A673 (cell line): ENCODE data around the gene SEL1L. TPM values are rescaled to one million over a fixed set of nuclear protein-coding genes. Genes with fewer than 3 reads are reported as not detected.
"Not testable (repeated sequence)": the region's sequence is repeated elsewhere in the genome, so short reads cannot be mapped to it uniquely, and the experiment has no call there.

Source experiments
- BruUV-seq: library from RNA; stranded (reverse); fragments of 400-500 nt; replicated peaks from 2 replicates; lab custom pipeline; 2021; lab: Mats Ljungman, UMichigan
- CTCF ChIA-PET: fragments of 300-600 bp; sonication (Branson Sonifier 250); formaldehyde crosslinking; loops from one replicate; lab custom pipeline; 2022; ENCODE audit warnings: antibody characterized with exemption; lab: Charles Lee
- POLR2A ChIA-PET: fragments of 300-600 bp; sonication (Branson Sonifier 250); formaldehyde crosslinking; loops from one replicate; lab custom pipeline; 2022; ENCODE audit warnings: antibody characterized with exemption; ENCODE audit not compliant: low non-redundant PET; lab: Charles Lee
- DNase-seq: peaks from one replicate; pipeline ENCODE4 v3.0.0-alpha.2; 2015; ENCODE audit warnings: low spot score
- H3K27ac ChIP-seq: fragments of 200-600 bp; sonication (generic); 2 replicates; pipeline ENCODE4 v1.5.1; 2016; ENCODE audit warnings: mixed run types, low read depth, mild to moderate bottlenecking, mixed read lengths, antibody characterized with exemption, low read length; ENCODE audit not compliant: poor library complexity, severe bottlenecking
- H3K27me3 ChIP-seq: fragments of 200-600 bp; sonication (generic); replicated peaks from 2 replicates; pipeline ENCODE4 v1.6.1; 2017; ENCODE audit warnings: mixed run types, low read depth, mild to moderate bottlenecking, mixed read lengths, antibody characterized with exemption, low read length; ENCODE audit not compliant: insufficient read depth, poor library complexity
- H3K36me3 ChIP-seq: fragments of 200-600 bp; sonication (generic); 2 replicates; pipeline ENCODE4 v1.6.1; 2016; ENCODE audit warnings: mixed run types, mild to moderate bottlenecking, mixed read lengths, antibody characterized with exemption, low read length; ENCODE audit not compliant: insufficient read depth, poor library complexity, severe bottlenecking
- H3K4me1 ChIP-seq: fragments of 200-600 bp; sonication (generic); 2 replicates; pipeline ENCODE4 v1.6.1; 2017; ENCODE audit warnings: mixed run types, mild to moderate bottlenecking, mixed read lengths, antibody characterized with exemption, low read length; ENCODE audit not compliant: insufficient read depth, poor library complexity, severe bottlenecking
- H3K4me3 ChIP-seq: fragments of 200-600 bp; sonication (generic); 2 replicates; pipeline ENCODE4 v1.5.1; 2016; ENCODE audit warnings: low read depth, mixed run types, mild to moderate bottlenecking, mixed read lengths, low read length; ENCODE audit not compliant: poor library complexity, severe bottlenecking
- H3K9me3 ChIP-seq: fragments of 200-600 bp; sonication (generic); 2 replicates; pipeline ENCODE4 v1.6.1; 2016; ENCODE audit warnings: mixed run types, low read depth, mild to moderate bottlenecking, mixed read lengths, antibody characterized with exemption, low read length; ENCODE audit not compliant: poor library complexity, severe bottlenecking
- EZH2 ChIP-seq: fragments of 200-600 bp; sonication (generic); IDR thresholded peaks from 2 replicates; pipeline ENCODE4 v1.6.1; 2017; ENCODE audit warnings: borderline replicate concordance, low read depth, mild to moderate bottlenecking, mixed read lengths, antibody characterized with exemption, low read length; ENCODE audit not compliant: poor library complexity, severe bottlenecking
- intact Hi-C: fragments of 100-400 bp; cut with micrococcal nuclease; formaldehyde crosslinking; loops from one replicate; pipeline ENCODE4 v1.10.0; 2022; ENCODE audit not compliant: unreplicated experiment
- total RNA-seq: library from RNA; stranded (reverse); gene quantifications from 2 replicates; pipeline ENCODE4 v1.2.3, GENCODE V29; 2021
- TF ChIP-seq, protein P1 (sequence below): fragments of 300-800, 200-600 bp; sonication (generic); conservative IDR thresholded peaks from 2 replicates; pipeline ENCODE4 v1.5.1; 2017; ENCODE audit warnings: low read depth, mild to moderate bottlenecking, antibody characterized with exemption, low read length, moderate library complexity, mixed read lengths

SEL1L gene
- total RNA-seq, 1 experiment from 2014 or later: 52.5 TPM

- Histone ChIP-seq H3K4me1 (no peaks in the 10 kb centered on the region), H3K27ac (no peak overlapping the region), H3K4me3 (no peak overlapping the region), H3K27me3 (no peaks in the 10 kb centered on the region), H3K36me3 (peaks cover 14% of the 10 kb centered on the region), H3K9me3 (no peaks in the 10 kb centered on the region)
- ChIA-PET POLR2A (interaction anchor here (0.6 kb wide), 1 partner anchor 494 kb away, joined by 7 read pairs; no protein-coding TSS in a partner anchor), CTCF (no interaction called here)
- no TSS peak for BruUV-seq
- DNase-seq: no peak
- TF ChIP-seq, protein P1, sequence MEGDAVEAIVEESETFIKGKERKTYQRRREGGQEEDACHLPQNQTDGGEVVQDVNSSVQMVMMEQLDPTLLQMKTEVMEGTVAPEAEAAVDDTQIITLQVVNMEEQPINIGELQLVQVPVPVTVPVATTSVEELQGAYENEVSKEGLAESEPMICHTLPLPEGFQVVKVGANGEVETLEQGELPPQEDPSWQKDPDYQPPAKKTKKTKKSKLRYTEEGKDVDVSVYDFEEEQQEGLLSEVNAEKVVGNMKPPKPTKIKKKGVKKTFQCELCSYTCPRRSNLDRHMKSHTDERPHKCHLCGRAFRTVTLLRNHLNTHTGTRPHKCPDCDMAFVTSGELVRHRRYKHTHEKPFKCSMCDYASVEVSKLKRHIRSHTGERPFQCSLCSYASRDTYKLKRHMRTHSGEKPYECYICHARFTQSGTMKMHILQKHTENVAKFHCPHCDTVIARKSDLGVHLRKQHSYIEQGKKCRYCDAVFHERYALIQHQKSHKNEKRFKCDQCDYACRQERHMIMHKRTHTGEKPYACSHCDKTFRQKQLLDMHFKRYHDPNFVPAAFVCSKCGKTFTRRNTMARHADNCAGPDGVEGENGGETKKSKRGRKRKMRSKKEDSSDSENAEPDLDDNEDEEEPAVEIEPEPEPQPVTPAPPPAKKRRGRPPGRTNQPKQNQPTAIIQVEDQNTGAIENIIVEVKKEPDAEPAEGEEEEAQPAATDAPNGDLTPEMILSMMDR: no peak
- no peak for TF ChIP-seq EZH2
- intact Hi-C loops: no loop called here
These were observed 62.6 kb downstream of the SEL1L start for GRCh38 chr14:81471062-81471461.

GRCh38 chr14:81470557-81470826, 63.2 kb downstream of the SEL1L start:
- not testable (repeated sequence) for BruUV-seq, H3K4me1 ChIP-seq

DNA sequence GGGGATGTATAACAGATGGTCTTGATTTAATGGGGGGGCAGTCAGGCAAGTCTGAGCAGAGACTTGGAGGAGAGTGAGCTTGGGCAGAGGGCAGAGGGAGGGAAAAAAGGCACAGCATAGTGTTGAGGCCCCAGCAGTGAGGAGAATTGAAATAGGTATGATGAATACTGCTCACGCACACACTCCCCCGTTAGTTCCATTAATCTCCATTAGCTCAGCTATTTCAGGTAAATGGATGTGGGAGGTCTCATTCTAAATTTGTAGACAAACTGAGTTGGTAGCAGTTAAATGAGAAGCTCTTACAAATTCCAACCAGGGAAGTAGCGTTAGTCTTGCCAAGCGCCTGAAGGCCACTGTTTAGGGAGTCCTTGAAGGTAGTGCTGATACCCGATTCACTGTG, 66.8 kb downstream of the SEL1L start:
- H3K36me3 ChIP-seq: no peaks in the 10 kb centered on the region
- no peaks in the 10 kb centered on the region for H3K4me1 ChIP-seq
- H3K4me3 ChIP-seq: no peak overlapping the region
- CTCF ChIA-PET: no interaction called here
- no peak overlapping the region for H3K27ac ChIP-seq
- BruUV-seq: no TSS peak
- TF ChIP-seq, protein P1: no peak
- no peak for TF ChIP-seq EZH2
- POLR2A ChIA-PET: no interaction called here
- no peaks in the 10 kb centered on the region for H3K27me3 ChIP-seq
- intact Hi-C loops: loop anchor here (10.0 kb wide), 2 partner anchors 282 to 512 kb away; partner anchors contain the start of gene TSHR
- no peaks in the 10 kb centered on the region for H3K9me3 ChIP-seq
- no peak for DNase-seq

More at GRCh38 chr14:81470557-81470826, 63.2 kb downstream of the SEL1L start:
- DNase-seq, H3K27ac ChIP-seq, CTCF ChIA-PET, intact Hi-C loops, H3K27me3 ChIP-seq, POLR2A ChIA-PET, H3K9me3 ChIP-seq, H3K4me3 ChIP-seq, H3K36me3 ChIP-seq: not testable (repeated sequence)

DNA sequence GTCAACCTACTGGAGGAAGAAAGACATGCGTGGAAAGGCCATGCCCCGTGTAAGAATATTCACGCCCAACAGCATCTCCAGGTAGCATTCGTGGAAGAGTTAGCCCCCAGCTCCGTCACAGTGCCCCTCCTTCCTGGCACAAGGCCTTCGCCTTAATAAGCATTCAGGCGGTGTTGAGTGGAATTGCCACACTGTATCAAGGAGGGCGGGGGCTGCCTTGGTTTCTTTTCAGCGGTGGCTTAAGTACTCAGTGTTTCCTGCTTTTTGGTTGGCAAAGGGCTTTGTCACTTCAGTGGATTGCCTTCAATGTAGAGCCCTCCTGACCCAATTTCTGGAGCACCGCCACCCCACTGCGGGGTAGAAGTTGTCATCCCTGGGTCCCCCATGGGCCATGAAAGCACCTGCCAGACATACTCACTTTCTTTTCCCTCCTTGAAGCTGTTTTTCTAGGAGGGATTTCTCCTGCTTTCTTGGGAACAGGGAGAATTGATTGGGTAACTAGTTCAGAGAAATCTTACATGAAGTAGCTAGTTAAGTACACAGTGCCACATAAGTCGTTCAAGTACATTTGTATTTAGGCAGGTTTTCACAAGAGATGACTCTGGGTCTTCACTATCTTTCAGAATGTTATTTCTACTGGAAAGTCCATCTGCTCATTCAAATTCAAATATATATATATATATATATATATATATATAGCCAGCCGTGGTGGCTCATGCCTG, 68.0 kb downstream of the SEL1L start:
- H3K27ac ChIP-seq: no peak overlapping the region
- TF ChIP-seq EZH2: no peak
- TF ChIP-seq, protein P1: no peak
- POLR2A ChIA-PET: no interaction called here
- BruUV-seq: no TSS peak
- H3K9me3 ChIP-seq: no peaks in the 10 kb centered on the region
- no peak for DNase-seq
- H3K27me3 ChIP-seq: no peaks in the 10 kb centered on the region
- intact Hi-C loops: loop anchor here (2.0 to 10.0 kb wide), 3 partner anchors 281 to 511 kb away; partner anchors contain the start of gene TSHR
- H3K4me3 ChIP-seq: no peak overlapping the region
- H3K36me3 ChIP-seq: no peaks in the 10 kb centered on the region
- no peaks in the 10 kb centered on the region for H3K4me1 ChIP-seq
- CTCF ChIA-PET: no interaction called here

- Histone ChIP-seq H3K4me3 (peak overlapping the region; percentile 41), H3K27ac (peak overlapping the region; percentile 64)
- H3K9me3 ChIP-seq, H3K4me1 ChIP-seq, H3K36me3 ChIP-seq, H3K27me3 ChIP-seq, BruUV-seq, DNase-seq: not testable (repeated sequence)
- intact Hi-C loops: loop anchor here (2.0 to 10.0 kb wide), 3 partner anchors 280 to 510 kb away; partner anchors contain the start of gene TSHR
- CTCF ChIA-PET: interaction anchor here (0.6 to 1.3 kb wide), 3 partner anchors 46 to 199 kb away, joined by 3 to 7 read pairs (median 4); no protein-coding TSS in a partner anchor
- POLR2A ChIA-PET: interaction anchor here (0.6 kb wide), 1 partner anchor 19 kb away, joined by 3 read pairs; no protein-coding TSS in a partner anchor
These were observed 68.7 kb downstream of the SEL1L start for GRCh38 chr14:81465003-81465392.
